ENCODE measurements around the gene RASA3.

RASA3 gene

DNA sequence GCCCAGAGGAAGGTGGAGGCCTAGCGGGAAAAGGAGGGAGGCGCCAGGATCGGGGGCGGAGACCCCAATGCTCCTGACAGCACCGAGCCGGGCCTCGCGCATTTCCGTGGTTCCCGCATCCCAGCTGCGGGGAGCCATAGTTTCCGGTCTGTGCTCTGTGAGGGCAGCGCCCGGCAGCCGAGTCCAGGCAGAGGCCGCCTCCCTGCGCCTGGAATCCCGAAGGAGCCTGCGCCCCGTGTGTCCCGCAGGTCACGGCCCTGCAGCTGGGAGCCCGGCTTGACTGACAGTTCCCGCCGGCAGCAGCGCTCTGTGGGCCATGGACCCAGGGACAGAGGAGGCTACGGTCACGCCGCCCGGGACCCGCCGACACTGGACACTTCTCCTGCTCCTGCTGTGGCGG is 84.0 kb downstream of the RASA3 start:
- no peak for DNase-seq

- DNase-seq = no peak
These were observed 85.0 kb downstream of the RASA3 start for GRCh38 chr13:114047358-114047881.

DNA sequence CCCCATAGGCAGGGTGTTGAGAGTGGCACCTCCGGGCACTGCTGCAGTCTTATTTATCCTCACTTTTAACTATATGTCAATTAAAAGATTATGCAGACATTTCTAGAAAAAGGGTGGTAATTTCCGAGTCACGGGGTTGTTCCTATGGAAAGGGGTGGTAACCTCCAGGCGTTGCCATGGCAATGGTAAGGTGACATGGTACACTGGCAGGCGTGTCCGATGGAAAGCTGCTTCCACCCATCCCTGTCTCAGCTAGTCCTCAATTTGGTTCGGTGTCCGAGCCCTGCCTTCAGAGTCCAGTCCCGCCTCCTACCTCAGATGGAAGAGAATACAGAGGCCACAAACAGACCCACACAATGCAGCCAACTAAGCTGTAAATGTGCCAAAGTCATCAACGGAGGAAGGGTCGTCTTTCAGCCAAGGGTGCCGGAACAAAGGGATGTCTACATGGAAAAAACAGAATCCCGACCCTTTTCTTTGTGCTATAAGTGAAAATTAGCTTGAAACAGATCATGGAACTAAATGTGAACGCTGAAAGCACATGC is 85.9 kb downstream of the RASA3 start:
- DNase-seq = no peak

- no peak for DNase-seq
These were observed 87.2 kb downstream of the RASA3 start for GRCh38 chr13:114045113-114045735.

DNA sequence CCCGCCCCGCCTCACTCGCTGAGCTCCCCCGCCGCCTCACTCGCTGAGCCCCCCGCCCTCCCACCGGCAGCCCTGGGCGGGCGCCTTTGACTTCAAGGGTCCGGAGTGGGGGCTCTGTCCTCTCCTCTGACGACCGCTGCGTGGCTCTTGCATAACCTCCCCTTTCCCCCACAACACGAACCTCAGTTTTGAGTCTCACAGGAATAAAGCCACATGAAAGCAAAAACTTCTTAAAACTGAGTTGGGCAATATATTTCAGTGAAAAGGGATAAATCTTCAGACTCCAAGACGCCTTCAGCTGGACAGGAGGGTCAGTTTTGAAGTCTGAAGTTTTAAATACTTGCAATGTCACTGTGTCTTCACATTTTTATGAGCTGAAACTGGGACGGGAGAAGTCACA is 87.9 kb downstream of the RASA3 start:
- DNase-seq = no peak

GRCh38 chr13:114043421-114044053 is 88.9 kb downstream of the RASA3 start:
- peak; percentile 60 for DNase-seq

GRCh38 chr13:114042066-114042815 is 90.2 kb downstream of the RASA3 start:
- DNase-seq = no peak

GRCh38 chr13:114041493-114041892 is 90.9 kb downstream of the RASA3 start:
- no peak for DNase-seq

DNA sequence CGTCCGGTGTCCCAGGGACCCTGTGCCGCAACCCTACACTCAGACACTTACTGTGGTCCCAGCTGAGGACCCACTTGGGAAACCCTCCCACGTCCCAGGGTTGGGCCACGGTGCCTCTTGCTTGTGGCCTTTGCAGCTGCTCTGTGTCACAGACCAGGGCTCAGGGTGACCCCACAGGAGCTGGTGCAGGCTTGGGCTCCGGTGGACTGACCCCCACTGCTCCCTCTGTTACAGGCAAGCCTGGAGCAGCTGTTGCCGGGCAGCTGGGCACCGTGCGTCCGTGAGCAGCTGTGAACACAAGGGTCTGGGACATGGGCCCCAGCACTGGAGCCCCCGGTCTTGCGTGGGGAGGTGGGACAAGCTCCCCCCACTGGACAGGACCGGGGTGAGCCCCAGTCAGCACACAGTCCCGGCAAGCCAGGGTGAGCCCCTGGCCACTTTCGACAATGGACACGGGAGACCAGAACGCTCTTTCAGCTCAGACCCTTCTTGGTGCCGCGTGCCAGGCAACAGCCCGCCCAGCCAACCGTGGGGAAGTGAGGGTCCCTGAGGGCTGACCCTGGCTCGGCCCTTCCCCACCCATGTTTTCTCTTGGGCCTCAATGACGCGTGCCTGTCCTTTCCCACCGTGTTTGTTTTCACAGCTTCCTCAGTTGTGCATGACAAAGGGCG is 92.8 kb downstream of the RASA3 start:
- DNase-seq = no peak

DNA sequence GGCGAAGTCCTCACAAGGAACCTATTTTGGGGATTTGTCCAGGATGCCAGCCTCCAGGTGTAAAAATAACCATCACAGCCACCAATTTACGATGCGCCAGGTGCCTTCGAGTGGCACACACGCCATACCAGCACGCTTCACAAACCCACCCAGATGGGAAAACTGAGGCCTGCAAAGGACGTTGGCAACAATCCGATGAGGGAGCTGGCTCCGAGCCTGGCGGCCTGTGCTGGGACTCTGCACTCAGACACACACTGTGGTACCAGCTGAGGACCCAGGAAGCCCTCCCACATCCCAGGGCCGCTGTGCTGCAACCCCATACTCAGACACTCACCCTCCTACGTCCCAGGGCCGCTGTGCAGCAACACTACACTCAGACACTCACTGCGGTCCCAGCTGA is 93.5 kb downstream of the RASA3 start:
- no peak for DNase-seq

GRCh38 chr13:114038211-114038613 is 94.2 kb downstream of the RASA3 start:
- DNase-seq = no peak

GRCh38 chr13:114037674-114038073 is 94.7 kb downstream of the RASA3 start:
- DNase-seq = no peak

GRCh38 chr13:114035583-114036531 is 96.6 kb downstream of the RASA3 start:
- no peak for DNase-seq

- no peak for DNase-seq
These were observed 97.2 kb downstream of the RASA3 start for GRCh38 chr13:114035186-114035582.

- no peak for DNase-seq
These were observed 97.9 kb downstream of the RASA3 start for GRCh38 chr13:114034481-114034891.

GRCh38 chr13:114033541-114034315 is 98.7 kb downstream of the RASA3 start:
- no peak for DNase-seq

DNA sequence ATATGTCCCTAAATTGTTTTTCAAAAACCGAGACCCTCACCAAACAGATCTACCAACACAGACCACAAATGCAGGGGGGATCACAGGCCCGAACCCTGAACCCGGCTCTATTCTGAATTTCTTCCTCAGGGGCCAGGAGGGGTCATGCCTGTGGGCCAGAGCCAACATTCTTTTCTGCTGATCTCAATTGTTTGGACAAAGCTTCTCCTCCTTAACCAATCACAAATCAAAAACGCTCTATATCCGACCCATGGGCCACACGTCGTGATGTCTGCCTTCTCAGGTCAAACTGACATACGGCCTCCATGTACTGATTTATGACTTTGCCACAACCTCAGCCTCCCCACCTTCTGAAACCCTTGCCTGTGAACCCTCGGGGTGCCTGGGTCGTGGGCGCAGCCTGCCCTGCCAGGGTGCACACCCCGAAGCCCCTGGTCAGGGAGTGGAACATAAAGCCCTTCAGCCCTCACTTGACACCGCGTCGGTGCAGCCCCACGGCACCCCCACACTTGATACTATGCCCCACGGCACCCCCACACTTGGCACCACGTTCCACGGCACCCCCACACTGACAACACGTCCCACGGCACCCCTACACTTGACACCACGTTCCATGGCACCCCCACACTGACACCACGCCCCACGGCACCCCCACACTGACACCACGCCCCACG is 100.2 kb downstream of the RASA3 start:
- DNase-seq = peak; percentile 81

GRCh38 chr13:114031631-114032030 is 100.8 kb downstream of the RASA3 start:
- no peak for DNase-seq

DNA sequence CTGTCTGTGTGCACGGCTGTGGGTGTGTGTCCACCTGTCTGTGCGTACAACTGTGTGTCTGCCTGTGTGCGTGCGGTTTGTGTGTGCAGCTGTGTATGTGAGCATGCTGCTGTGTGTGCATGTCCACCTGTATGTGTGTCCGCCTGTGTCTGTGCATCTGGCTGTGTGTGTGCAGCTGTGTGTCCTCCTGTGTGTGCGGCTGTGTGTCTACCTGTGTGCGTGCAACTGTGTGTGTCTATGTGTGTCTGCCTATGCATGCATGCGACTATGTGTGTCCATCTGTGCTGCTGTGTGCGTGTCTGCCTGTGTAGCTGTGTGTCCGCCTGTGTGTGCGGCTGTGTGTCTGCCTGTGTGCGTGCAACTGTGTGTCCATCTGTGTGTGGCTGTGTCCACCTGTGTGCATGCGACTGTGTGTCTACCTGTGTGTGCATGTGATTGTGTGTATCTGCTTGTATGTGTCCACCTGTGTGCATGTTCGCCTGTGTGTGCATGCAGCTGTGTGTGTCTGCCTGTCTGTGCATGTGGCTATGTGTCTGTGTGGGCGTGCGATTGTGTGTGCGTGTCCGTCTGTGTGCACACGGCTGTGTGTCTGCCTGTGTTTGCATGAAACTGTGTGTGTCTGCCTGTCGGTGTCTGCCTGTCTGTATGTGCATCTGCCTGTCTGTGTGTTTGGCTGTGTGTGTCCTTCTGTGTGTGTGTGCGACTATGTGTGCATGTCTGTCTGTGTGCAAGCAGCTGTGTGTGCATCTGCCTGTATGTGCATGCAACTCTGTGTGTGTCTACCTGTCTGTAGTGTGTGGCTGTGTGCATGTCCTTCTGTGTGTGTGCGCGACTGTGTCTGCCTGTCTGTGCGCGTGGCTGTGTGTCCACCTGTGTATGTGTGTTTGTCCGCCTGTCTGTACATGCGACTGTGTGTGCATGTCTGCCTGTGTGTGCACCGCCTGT is 101.5 kb downstream of the RASA3 start:
- no peak for DNase-seq

All from EL (cell line).